Measurements from ENCODE around the gene GLI3. TPM values are rescaled to one million over a fixed set of nuclear protein-coding genes. Genes with fewer than 3 reads are reported as not detected.
A peak's percentile ranks its signal among the peaks of the same experiment; 100 is the strongest.

The GLI3 gene
- polyA plus RNA-seq, 1 donor, result 13.6 TPM

GRCh38 chr7:42024537-42024936 is 212.5 kb downstream of the GLI3 start:
- no peak for DNase-seq

DNA sequence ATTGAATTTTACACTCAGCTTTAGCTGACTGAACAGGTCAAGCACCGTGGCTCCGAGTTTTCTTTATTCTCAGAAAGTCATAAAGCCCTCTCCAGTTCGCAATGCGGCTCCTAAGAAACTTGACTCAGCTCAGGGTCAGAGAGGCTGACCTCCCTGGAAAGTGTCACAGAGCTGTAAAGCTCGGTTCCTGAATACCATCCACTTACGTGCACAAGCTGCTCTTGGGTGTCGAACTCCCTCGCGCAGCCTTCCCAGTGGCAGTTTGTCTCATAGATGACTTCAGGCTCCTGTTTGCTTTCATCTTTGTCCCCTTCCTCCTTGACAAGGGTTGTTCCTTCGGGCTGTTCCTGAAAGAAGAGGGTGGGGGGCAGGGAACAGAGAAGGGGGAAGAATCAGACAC is 213.7 kb downstream of the GLI3 start:
- DNase-seq, result no peak

- DNase-seq, result no peak
These were observed 214.2 kb downstream of the GLI3 start for GRCh38 chr7:42022791-42023190.

- no peak for DNase-seq
These were observed 215.0 kb downstream of the GLI3 start for GRCh38 chr7:42022056-42022455.

- DNase-seq, result no peak
These were observed 215.4 kb downstream of the GLI3 start for GRCh38 chr7:42021631-42022030.

GRCh38 chr7:42020061-42020460 is 216.9 kb downstream of the GLI3 start:
- no peak for DNase-seq

DNA sequence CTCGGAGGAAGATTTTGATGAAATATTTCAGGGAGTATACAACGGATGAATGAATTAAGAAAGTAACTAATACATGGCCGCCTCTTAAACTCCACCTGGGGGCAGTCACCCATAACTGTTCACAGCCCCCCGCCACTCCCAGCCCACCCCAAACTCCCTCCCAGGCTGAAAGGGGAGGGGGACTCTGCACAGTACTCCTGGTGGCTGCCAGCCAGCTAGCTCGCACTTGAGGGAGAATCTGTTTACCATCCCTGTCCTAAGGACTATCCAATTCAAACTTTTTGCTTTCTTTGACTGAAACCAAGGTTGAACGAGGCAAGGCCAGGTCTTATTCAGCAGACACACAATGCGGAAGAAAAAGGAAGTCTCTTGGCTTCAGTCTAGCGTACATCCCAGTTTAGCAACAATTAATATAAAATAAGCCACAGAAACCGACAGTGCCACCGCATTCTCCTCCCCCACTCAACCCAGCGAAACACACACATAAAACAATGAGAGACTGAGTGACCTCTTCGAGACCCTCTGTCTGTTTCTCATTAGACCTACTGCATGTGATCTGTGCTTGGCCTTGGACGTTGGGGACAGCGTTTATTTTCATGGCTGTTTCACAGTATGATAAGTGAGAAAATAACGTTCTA is 219.5 kb downstream of the GLI3 start:
- DNase-seq, result peak; percentile 58

- no peak for DNase-seq
These were observed 220.5 kb downstream of the GLI3 start for GRCh38 chr7:42016517-42016916.

- DNase-seq, result no peak
These were observed 222.1 kb downstream of the GLI3 start for GRCh38 chr7:42014625-42015618.

- DNase-seq, result no peak
These were observed 224.1 kb downstream of the GLI3 start for GRCh38 chr7:42012786-42013360.

GRCh38 chr7:42012313-42012712 is 224.7 kb downstream of the GLI3 start:
- no peak for DNase-seq

GRCh38 chr7:42011846-42012245 is 225.2 kb downstream of the GLI3 start:
- no peak for DNase-seq

GRCh38 chr7:42010751-42011150 is 226.3 kb downstream of the GLI3 start:
- no peak for DNase-seq

DNA sequence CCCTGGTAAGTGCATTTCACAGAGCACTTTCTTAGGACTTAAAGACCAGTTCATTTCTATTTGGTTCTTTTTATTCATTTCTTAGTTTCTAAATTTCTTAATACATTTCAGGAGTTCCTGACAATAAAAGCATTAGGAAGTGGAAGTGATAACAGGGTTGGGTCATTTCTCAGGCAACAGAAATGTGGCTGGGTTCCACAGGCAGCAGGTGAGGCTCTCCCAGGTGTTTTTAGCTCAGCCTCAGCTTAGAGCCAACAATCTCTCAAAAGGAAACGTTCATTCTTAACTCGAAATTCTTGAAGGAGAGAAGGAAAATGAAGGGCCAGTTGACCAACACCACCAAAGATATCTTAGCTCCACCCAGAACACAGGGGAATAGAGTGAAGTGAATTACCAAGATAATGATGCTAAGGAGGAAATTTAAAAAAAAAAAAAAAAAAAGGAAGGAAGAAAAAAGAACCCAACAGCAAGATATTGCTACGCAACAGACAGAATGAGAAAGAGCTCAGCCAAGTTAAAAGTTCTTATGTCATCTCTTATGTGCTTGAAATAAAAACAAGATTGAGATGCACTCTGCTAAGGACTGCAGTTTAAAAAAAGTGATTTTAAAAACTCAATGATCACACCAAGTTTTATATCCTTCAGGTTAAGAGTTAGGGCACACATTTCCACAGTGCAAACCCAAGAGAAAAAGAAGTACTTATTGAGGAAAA is 230.1 kb downstream of the GLI3 start:
- DNase-seq, result no peak

DNA sequence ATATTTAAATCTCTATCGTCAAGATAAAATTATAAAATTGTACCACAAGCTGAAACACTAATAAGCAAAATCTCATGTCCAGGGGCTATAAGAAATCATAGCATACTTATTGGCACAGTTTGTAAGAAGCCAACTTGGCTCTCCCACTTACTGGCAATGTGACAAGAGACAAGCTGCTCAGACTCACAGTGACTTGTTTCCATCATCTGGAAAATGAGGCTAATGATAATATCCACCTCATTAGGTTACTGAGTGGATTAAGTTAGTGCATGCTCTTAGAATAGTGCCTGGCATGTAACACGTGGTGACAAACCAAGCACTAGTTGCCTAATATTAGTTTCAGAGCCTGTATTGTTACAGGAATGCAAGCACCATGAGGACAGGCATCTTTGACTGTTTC is 234.4 kb downstream of the GLI3 start:
- no peak for DNase-seq

DNA sequence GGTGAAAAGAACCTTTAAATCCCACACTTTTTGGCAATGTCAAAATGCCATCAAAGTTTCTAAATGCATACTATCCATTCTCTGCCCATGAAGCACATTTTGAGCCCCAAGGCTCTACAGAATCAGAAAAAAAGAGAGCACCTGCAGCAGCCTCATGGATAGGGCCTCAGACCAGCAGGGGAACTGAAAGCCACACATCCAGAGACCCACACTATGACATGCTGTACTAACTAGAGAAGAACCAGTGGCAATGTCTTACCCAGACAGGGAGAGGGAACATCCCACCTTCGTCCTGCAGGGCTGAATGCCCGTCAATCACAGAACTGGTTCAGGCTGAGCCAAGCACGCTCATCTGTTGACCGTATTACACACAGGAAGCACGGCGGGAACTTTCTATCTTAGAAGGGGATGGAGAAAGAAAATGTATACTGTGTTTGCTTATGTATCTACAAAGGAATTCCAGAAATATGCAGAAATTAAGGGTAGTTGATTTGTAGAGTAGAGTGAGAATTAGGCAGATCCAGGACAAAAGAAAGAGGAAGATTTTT is 237.2 kb downstream of the GLI3 start:
- no peak for DNase-seq

- DNase-seq, result no peak
These were observed 239.0 kb downstream of the GLI3 start for GRCh38 chr7:41998041-41998440.

GRCh38 chr7:41997151-41997550 is 239.9 kb downstream of the GLI3 start:
- DNase-seq, result no peak

DNA sequence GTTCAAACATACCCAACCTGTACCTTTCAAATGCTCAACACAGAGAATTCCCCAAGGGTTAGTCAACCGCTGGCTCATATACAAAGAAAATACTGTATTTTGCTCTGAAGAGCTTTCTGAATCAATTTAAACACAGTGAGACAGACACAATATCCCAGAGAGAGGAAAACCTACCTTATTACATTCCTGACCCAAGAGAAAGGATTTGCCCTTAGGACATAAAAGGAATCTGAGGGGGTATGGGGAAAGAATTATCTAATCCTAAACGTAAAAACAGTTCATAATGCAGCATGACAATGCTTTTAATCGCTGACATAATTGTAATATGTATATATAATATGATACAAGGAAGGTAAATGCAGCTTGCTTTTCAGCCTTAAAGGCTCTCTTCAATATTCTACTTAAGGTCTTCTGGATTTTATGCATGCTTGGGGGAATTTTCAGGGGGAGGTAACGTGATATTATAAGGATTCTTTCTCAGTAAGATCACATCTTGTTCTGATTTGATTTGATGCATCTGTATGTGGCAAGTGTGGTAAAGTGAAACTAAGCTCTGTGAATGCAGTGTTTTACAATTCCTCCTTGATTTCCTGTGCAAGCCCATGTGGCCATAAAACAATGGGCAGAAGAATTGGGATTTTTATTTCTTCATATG is 240.5 kb downstream of the GLI3 start:
- DNase-seq, result no peak

DNA sequence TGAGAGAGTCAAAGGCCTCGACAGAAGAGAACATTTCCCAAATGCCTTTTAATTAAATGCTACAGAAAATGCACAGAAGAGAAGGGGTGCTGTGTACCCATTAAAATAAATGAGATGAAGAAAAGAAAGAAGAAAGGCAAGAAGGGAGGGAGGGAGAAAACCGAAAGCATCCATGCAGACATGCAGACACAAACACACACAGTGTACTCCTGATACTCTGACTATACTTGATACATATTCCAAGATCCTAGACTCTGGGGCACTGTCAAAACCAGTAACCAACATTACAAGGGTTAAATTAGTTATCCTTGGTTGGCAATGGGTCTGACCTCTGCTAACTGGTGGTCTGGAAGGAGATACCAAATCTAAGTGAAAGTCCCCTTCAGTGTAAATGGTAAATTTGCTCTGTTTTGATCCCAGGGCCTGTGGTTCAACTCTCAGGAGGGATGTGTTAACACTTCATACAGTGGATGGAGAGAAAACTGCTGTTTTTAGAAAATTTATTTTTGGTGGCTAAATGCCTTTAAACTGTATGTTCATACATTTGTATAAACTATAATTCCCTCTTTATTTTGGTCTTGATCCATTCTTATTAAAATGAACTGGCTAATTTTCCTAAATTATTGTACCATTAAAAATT is 241.3 kb downstream of the GLI3 start:
- DNase-seq, result no peak

DNA sequence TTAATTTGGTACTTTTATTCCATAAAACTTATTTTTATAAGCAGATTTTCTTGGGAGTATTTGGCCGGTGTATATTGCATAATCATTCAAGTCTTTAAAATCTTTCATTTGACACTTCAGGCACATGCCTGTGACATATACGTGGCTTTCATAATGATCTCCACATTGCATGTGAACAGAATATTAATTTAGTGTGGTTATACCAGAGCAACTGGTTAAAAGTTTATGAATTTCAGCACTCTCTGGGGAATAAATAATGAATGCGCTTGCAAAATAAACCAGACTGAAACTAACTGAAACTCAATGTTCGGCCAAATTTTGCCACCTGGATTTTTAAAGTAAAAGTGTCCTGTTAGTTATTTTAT is 242.3 kb downstream of the GLI3 start:
- DNase-seq, result no peak
